ENCODE data around the gene PCED1B.

Gene PCED1B

DNA sequence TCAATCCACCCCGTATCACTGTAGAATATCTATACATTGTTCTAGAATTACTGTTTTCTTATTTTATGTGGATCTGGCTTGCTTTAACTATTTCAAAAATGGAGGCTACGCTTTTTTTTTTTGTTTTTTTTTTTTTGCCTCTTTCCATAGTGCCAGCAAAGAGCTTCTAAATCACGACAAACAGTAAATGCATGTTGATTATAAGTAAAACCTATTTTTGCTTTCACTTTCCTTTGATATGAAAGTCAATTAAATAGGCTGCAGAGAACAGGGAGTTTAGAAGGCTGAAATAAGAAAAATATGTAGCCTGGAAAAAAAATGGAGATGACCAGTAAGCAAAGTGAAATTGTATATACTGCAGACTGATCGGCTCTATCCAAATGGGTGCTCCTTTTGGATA lies 112.6 kb downstream of the PCED1B start (continued):
- no peak for TF ChIP-seq ZNF175 (tag by site-specific recombination; IDR thresholded peaks at IDR 0.05)

GRCh38 chr12:47193066-47193465 lies 113.6 kb downstream of the PCED1B start:
- ChIA-PET POLR2A (no interaction called here), CTCF (interaction anchor here (1.3 kb wide), 1 partner anchor 9 kb away, joined by 3 read pairs; no protein-coding TSS in a partner anchor)

DNA sequence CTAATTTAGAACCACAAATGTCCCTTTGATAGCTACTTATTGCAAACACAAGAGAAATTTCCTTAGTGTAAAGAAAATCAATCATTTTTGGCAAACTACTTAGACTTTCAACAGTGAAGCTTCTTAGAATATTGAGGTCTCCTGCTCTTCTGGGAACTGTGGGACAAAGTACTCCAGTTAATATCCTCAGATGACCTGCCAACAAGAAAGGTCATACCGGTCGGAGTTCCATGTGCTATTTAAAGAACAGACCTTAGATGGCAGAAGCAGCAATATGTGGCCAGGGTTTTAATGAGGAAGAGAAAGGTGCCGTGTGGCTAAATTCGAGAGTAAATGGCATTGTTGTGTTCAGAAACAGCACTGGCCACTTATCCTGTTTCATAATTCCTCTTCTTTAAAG lies 115.1 kb downstream of the PCED1B start:
- no peaks in the 10 kb centered on the region for H3K36me3 ChIP-seq (ENCODE audit: control insufficient read depth in 2 of 2, insufficient read depth in 1 of 2, low read length in 2 of 2)
- H3K4me3 ChIP-seq (ENCODE audit: low read depth, low read length) = no peak overlapping the region
- ChIA-PET POLR2A (no interaction called here), CTCF (interaction anchor here (0.6 kb wide), 1 partner anchor 10 kb away, joined by 3 read pairs; no protein-coding TSS in a partner anchor)
- no peaks in the 10 kb centered on the region for H3K4me1 ChIP-seq (ENCODE audit: control insufficient read depth, insufficient read depth, low read length)
- TF ChIP-seq MEIS1 (CRISPR knock-in tag; IDR thresholded peaks at IDR 0.05; ENCODE audit: borderline replicate concordance) = no peak
- TF ChIP-seq ZNF169 (tag by site-specific recombination; IDR thresholded peaks at IDR 0.05) = no peak
- TF ChIP-seq ZNF48 (tag by site-specific recombination; IDR thresholded peaks at IDR 0.05) = no peak
- no peak for TF ChIP-seq ZNF544 (tag by site-specific recombination; IDR thresholded peaks at IDR 0.05)
- no peak for TF ChIP-seq ZNF664 (tag by site-specific recombination; IDR thresholded peaks at IDR 0.05)
- no peak for TF ChIP-seq ZNF501 (tag by site-specific recombination; IDR thresholded peaks at IDR 0.05)
- TF ChIP-seq, protein P1, sequence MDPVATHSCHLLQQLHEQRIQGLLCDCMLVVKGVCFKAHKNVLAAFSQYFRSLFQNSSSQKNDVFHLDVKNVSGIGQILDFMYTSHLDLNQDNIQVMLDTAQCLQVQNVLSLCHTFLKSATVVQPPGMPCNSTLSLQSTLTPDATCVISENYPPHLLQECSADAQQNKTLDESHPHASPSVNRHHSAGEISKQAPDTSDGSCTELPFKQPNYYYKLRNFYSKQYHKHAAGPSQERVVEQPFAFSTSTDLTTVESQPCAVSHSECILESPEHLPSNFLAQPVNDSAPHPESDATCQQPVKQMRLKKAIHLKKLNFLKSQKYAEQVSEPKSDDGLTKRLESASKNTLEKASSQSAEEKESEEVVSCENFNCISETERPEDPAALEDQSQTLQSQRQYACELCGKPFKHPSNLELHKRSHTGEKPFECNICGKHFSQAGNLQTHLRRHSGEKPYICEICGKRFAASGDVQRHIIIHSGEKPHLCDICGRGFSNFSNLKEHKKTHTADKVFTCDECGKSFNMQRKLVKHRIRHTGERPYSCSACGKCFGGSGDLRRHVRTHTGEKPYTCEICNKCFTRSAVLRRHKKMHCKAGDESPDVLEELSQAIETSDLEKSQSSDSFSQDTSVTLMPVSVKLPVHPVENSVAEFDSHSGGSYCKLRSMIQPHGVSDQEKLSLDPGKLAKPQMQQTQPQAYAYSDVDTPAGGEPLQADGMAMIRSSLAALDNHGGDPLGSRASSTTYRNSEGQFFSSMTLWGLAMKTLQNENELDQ (tag by site-specific recombination; IDR thresholded peaks at IDR 0.05; ENCODE audit: low read depth) = no peak
- no peak for TF ChIP-seq ZNF488 (tag by site-specific recombination; IDR thresholded peaks at IDR 0.05)
- no peak for TF ChIP-seq ZNF426 (tag by site-specific recombination; IDR thresholded peaks at IDR 0.05)
- TF ChIP-seq GLI2 (tag by site-specific recombination; IDR thresholded peaks at IDR 0.05; ENCODE audit: borderline replicate concordance, low read depth) = no peak
- TF ChIP-seq ZFP69B (tag by site-specific recombination; IDR thresholded peaks at IDR 0.05) = no peak
- TF ChIP-seq ZBTB10 (tag by site-specific recombination; IDR thresholded peaks at IDR 0.05) = no peak
- H3K9me3 ChIP-seq (ENCODE audit: control insufficient read depth, insufficient read depth, low read depth, low read length) = no peaks in the 10 kb centered on the region
- H3K27ac ChIP-seq (ENCODE audit: extremely low read depth, low read depth, low read length) = no peak overlapping the region

More at GRCh38 chr12:47193066-47193465, 113.6 kb downstream of the PCED1B start:
- TF ChIP-seq ZNF112 (tag by site-specific recombination; IDR thresholded peaks at IDR 0.05) (no peak), HOXA7 (CRISPR knock-in tag; IDR thresholded peaks at IDR 0.05; ENCODE audit: borderline replicate concordance) (no peak), ZNF621 (tag by site-specific recombination; IDR thresholded peaks at IDR 0.05) (no peak), CTCF (tag by site-specific recombination; IDR thresholded peaks at IDR 0.05) (no peak)
- no peaks in the 10 kb centered on the region for H3K36me3 ChIP-seq (ENCODE audit: control insufficient read depth in 2 of 2, insufficient read depth in 1 of 2, low read length in 2 of 2)
- no peak overlapping the region for H3K27ac ChIP-seq (ENCODE audit: extremely low read depth, low read depth, low read length)
- H3K4me1 ChIP-seq (ENCODE audit: control insufficient read depth, insufficient read depth, low read length) = no peaks in the 10 kb centered on the region
- H3K4me3 ChIP-seq (ENCODE audit: low read depth, low read length) = no peak overlapping the region
- H3K9me3 ChIP-seq (ENCODE audit: control insufficient read depth, insufficient read depth, low read depth, low read length) = no peaks in the 10 kb centered on the region

Data from HEK293 (cell line).